OCI-LY1 (cell line): ENCODE measurements around the gene KCNK1.

ENCODE experiments used
- EZH2 ChIP-seq: fragments of 200-600 bp; sonication (generic), shearing (Covaris generic); IDR thresholded peaks from 2 replicates; pipeline ENCODE4 v1.8.0; 2017; ENCODE audit warnings: borderline replicate concordance, mixed run types, mild to moderate bottlenecking, antibody characterized with exemption, low read length, moderate library complexity, mixed read lengths
- TF ChIP-seq, protein P1 (sequence below): fragments of 200-600 bp; sonication (generic), shearing (Covaris generic); IDR thresholded peaks from 2 replicates; pipeline ENCODE4 v1.5.1; 2017; ENCODE audit warnings: mild to moderate bottlenecking, antibody characterized with exemption, low read length, moderate library complexity, mixed read lengths

GRCh38 chr1:233624289-233624688, 10.4 kb downstream of the KCNK1 start:
- TF ChIP-seq, protein P1, sequence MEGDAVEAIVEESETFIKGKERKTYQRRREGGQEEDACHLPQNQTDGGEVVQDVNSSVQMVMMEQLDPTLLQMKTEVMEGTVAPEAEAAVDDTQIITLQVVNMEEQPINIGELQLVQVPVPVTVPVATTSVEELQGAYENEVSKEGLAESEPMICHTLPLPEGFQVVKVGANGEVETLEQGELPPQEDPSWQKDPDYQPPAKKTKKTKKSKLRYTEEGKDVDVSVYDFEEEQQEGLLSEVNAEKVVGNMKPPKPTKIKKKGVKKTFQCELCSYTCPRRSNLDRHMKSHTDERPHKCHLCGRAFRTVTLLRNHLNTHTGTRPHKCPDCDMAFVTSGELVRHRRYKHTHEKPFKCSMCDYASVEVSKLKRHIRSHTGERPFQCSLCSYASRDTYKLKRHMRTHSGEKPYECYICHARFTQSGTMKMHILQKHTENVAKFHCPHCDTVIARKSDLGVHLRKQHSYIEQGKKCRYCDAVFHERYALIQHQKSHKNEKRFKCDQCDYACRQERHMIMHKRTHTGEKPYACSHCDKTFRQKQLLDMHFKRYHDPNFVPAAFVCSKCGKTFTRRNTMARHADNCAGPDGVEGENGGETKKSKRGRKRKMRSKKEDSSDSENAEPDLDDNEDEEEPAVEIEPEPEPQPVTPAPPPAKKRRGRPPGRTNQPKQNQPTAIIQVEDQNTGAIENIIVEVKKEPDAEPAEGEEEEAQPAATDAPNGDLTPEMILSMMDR = no peak
- no peak for TF ChIP-seq EZH2
